Peyer's patch (tissue), 4 donors: ENCODE results near the gene GALNT17. TPM values are rescaled to one million over a fixed set of nuclear protein-coding genes. Genes with fewer than 3 reads are reported as not detected.

Experiments used
- DNase-seq, 3 donors: peaks; one replicate each; pipeline ENCODE4 v3.0.0-alpha.2; 2017 to 2019
- H3K27ac ChIP-seq, 4 donors: fragments of 200-600 bp; sonication (generic); one replicate each; pipeline ENCODE4 v1.5.1; 2016 to 2019
- H3K27me3 ChIP-seq, 2 donors: fragments of 200-600 bp; sonication (generic); one replicate each; pipeline ENCODE4 v1.5.1; 2019
- H3K36me3 ChIP-seq, 3 donors: fragments of 200-600 bp; sonication (generic); one replicate each; pipeline ENCODE4 v1.5.1; 2016 to 2019
- H3K4me1 ChIP-seq, 4 donors: fragments of 200-600 bp; sonication (generic); one replicate each; pipeline ENCODE4 v1.5.1; 2016 to 2019
- H3K4me3 ChIP-seq, 4 donors: fragments of 200-600 bp; sonication (generic); 1 replicate in 3 of 4; 2 replicates in 1 of 4; pipeline ENCODE4 v1.5.1; 2016 to 2019; ENCODE audit warnings: mild to moderate bottlenecking in 1 of 4
- H3K9me3 ChIP-seq, 4 donors: fragments of 200-600 bp; sonication (generic); one replicate each; pipeline ENCODE4 v1.5.1; 2016 to 2019; ENCODE audit warnings: mild to moderate bottlenecking in 1 of 4
- CTCF ChIP-seq, 6 experiments: fragments of 450-650 bp in 4 of 6; fragments of 200-600 bp in 2 of 6; sonication (generic) in 1 of 6; IDR thresholded peaks; one replicate each; pipeline ENCODE4 v1.5.1; 2017 to 2019; ENCODE audit warnings: antibody characterized with exemption in 6 of 6, mild to moderate bottlenecking in 3 of 6, moderate library complexity in 1 of 6
- POLR2A ChIP-seq, 2 donors: fragments of 450-650 bp; IDR thresholded peaks; one replicate each; pipeline ENCODE4 v1.5.1; 2017; ENCODE audit warnings: antibody characterized with exemption in 2 of 2, mild to moderate bottlenecking in 2 of 2, moderate library complexity in 2 of 2
- total RNA-seq, 4 donors: library from RNA; depleted of rRNA; stranded (reverse); fragments of >200 nt; gene quantifications; one replicate each; pipeline ENCODE4 v1.1.0, GENCODE V29; 2016

GALNT17 gene
- total RNA-seq, 4 donors from 2014 or later: 0.88 to 17.3 (median 2.3) TPM

DNA sequence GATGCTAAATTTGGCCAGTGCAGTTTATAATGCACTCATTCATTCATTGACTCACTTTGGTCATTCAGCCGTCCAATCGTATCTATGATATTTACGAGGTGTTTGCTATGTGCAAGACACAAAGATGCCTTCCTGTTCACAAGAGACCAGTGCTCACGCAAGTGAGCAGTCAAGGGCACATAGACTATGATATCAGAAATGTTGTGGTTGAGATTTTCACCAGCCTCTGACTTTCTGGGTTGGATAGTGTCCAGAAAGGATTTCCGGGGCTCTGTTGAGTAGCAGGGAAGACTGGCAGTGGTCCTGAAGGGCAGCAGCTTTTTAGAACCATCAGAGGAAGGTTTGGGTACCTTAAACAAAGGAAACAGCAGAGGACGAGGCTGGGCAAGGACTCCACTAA lies 191.8 kb downstream of the GALNT17 start:
- Histone ChIP-seq H3K4me3 (no peak overlapping the region), H3K36me3 (no peaks in the 10 kb centered on the region), H3K27ac (no peak overlapping the region), H3K9me3 (no peaks in the 10 kb centered on the region), H3K27me3 (no peaks in the 10 kb centered on the region), H3K4me1 (no peaks in the 10 kb centered on the region)
- no peak for DNase-seq
- TF ChIP-seq CTCF (IDR thresholded peaks at IDR 0.05) (no peak), POLR2A (IDR thresholded peaks at IDR 0.05) (no peak)

DNA sequence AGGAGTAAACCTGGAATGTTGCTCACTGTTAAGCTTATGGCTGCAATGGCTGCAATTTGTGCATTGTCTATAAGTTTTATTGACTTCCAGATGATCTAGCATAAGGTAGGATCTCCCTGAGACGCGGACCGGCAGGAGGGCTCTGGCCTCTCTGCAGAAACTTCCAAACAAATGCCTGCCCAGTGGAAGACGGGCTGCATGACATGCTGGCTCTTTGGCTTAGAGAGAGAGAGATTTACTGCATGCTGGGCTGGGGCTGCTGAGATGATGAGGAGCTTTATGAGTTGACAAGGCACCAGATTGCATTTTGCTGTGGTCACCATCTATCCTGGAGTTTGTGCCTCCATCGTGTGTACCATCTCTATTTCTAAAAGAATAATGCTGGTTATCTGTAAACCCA lies 193.2 kb downstream of the GALNT17 start:
- no peak overlapping the region for H3K27ac ChIP-seq
- H3K4me3 ChIP-seq: no peak overlapping the region
- no peak for DNase-seq
- no peaks in the 10 kb centered on the region for H3K36me3 ChIP-seq
- no peaks in the 10 kb centered on the region for H3K9me3 ChIP-seq
- H3K27me3 ChIP-seq: no peaks in the 10 kb centered on the region
- TF ChIP-seq CTCF (IDR thresholded peaks at IDR 0.05): no peak
- TF ChIP-seq POLR2A (IDR thresholded peaks at IDR 0.05): no peak
- no peaks in the 10 kb centered on the region for H3K4me1 ChIP-seq

DNA sequence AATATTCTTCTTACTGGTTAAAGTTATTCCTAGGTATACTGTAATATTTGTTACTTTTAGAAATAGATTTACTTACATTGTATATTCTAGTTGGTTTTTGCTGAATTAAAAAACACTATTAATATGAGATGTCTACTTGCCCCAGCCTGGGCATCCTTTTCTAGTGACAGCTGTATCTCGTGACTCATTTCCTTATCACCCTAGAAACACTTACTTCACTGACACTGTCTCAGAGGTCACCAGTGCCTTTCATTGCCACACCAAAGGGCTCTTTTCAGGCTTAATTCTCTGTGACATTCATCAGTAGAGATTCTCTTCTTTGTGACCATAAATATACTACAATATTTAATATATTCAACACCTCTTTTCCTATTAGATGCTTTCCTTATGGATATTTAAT lies 194.7 kb downstream of the GALNT17 start:
- TF ChIP-seq CTCF (IDR thresholded peaks at IDR 0.05) (no peak), POLR2A (IDR thresholded peaks at IDR 0.05) (no peak)
- Histone ChIP-seq H3K4me1 (no peaks in the 10 kb centered on the region), H3K4me3 (no peak overlapping the region), H3K27me3 (no peaks in the 10 kb centered on the region), H3K36me3 (no peaks in the 10 kb centered on the region), H3K27ac (no peak overlapping the region), H3K9me3 (no peaks in the 10 kb centered on the region)
- DNase-seq: no peak

- no peak overlapping the region for H3K4me3 ChIP-seq
- no peaks in the 10 kb centered on the region for H3K4me1 ChIP-seq
- TF ChIP-seq CTCF (IDR thresholded peaks at IDR 0.05): no peak
- TF ChIP-seq POLR2A (IDR thresholded peaks at IDR 0.05): no peak
- no peak overlapping the region for H3K27ac ChIP-seq
- DNase-seq: no peak
- no peaks in the 10 kb centered on the region for H3K27me3 ChIP-seq
- no peaks in the 10 kb centered on the region for H3K36me3 ChIP-seq
- no peaks in the 10 kb centered on the region for H3K9me3 ChIP-seq
Measured at GRCh38 chr7:71327946-71328345, 196.0 kb downstream of the GALNT17 start.

DNA sequence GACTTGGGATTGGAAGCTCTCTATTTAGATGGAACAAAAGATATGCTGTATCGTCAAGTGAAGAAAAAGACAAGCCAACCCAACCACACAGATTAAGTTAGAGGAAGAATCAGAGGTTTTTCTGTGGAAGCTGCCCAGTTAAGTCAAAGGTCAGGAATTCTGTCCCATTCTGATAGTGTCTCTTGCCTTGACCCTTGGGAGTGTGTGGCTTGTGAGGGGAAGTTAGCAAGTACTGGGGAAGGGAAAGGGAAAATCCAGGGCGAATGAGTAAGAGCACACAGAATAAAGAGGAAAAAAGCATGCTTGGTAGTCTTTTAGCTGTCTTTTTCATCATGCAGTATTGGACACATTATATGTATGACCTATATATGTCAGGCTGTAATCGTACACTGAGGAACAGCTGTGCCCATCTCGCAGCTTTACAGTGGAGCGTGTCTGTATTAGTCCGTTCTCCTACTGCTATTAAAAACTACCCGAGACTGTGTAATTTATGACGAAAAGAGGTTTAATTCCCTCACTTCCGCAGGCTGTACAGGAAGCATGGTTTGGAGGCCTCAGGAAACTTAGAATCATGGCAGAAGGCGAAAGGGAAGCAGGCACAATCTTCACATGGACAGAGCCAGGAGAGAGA lies 197.2 kb downstream of the GALNT17 start:
- no peaks in the 10 kb centered on the region for H3K36me3 ChIP-seq
- no peak overlapping the region for H3K27ac ChIP-seq
- no peaks in the 10 kb centered on the region for H3K9me3 ChIP-seq
- H3K4me3 ChIP-seq: no peak overlapping the region
- H3K27me3 ChIP-seq: no peaks in the 10 kb centered on the region
- no peak for TF ChIP-seq CTCF (IDR thresholded peaks at IDR 0.05)
- no peak for TF ChIP-seq POLR2A (IDR thresholded peaks at IDR 0.05)
- H3K4me1 ChIP-seq: no peaks in the 10 kb centered on the region
- no peak for DNase-seq

DNA sequence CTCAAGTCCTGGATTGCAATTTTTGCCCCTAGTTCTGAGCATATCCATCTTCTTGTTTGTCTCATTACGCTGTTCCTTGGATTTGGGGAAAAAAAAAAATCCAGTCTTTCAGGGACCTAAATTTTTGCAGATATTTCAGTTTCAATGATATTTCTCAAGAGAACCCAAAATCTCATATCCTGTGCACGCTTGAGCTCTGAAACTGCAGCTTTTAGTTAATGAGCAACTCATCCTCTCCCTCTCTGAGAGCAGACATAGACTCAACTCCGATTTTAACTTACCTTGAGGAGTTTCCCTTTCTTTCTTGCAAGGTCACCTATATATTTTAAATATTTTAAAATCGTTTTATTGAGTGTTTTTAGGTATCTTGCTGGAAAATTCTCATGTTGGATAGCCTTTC lies 200.3 kb downstream of the GALNT17 start:
- Histone ChIP-seq H3K27me3 (no peaks in the 10 kb centered on the region), H3K4me1 (no peaks in the 10 kb centered on the region), H3K27ac (no peak overlapping the region), H3K4me3 (no peak overlapping the region), H3K9me3 (no peaks in the 10 kb centered on the region), H3K36me3 (no peaks in the 10 kb centered on the region)
- TF ChIP-seq POLR2A (IDR thresholded peaks at IDR 0.05): no peak
- no peak for DNase-seq
